NCI-H82 treated with DMSO at 0.1 percent for 48 hours (cell line): ENCODE data around the gene CCDC9.
A peak's percentile ranks its signal among the peaks of the same experiment; 100 is the strongest.
"Not testable (repeated sequence)": the region's sequence is repeated elsewhere in the genome, so short reads cannot be mapped to it uniquely, and the experiment has no call there.

Experiments used
- DNase-seq: peaks from one replicate; lab custom pipeline; 2025; ENCODE audit not compliant: unreplicated experiment; lab: John Stamatoyannopoulos, UW

CCDC9 gene

GRCh38 chr19:47258895-47259555 lies 2.7 kb downstream of the CCDC9 start:
- DNase-seq, result no peak

GRCh38 chr19:47260476-47260875 lies 4.2 kb downstream of the CCDC9 start:
- DNase-seq, result no peak

GRCh38 chr19:47261946-47262793 lies 5.8 kb downstream of the CCDC9 start:
- not testable (repeated sequence) for DNase-seq

GRCh38 chr19:47264629-47265028 lies 8.3 kb downstream of the CCDC9 start:
- no peak for DNase-seq

GRCh38 chr19:47266401-47266941 lies 10.1 kb downstream of the CCDC9 start:
- no peak for DNase-seq

GRCh38 chr19:47267350-47267759 lies 11.0 kb downstream of the CCDC9 start:
- DNase-seq, result no peak

GRCh38 chr19:47268028-47268427 lies 11.7 kb downstream of the CCDC9 start:
- DNase-seq, result no peak

GRCh38 chr19:47269596-47269995 lies 13.3 kb downstream of the CCDC9 start:
- DNase-seq, result no peak

GRCh38 chr19:47270408-47270807 lies 14.1 kb downstream of the CCDC9 start:
- no peak for DNase-seq

GRCh38 chr19:47271949-47272348 lies 15.6 kb downstream of the CCDC9 start:
- no peak for DNase-seq

GRCh38 chr19:47272448-47273312 lies 16.4 kb downstream of the CCDC9 start:
- DNase-seq, result peak; percentile 91

GRCh38 chr19:47273313-47274070 lies 17.2 kb downstream of the CCDC9 start:
- peak; percentile 91 for DNase-seq

GRCh38 chr19:47274071-47274890 lies 18.0 kb downstream of the CCDC9 start, which contains the start of gene INAFM1:
Gene INAFM1 (plus strand): TSS chr19:47274885. CDS start chr19:47274920, 35 bp downstream.
- peak; percentile 84 for DNase-seq

- no peak for DNase-seq
These were observed 18.8 kb downstream of the CCDC9 start for GRCh38 chr19:47274891-47275761.

GRCh38 chr19:47275791-47276461 lies 19.6 kb downstream of the CCDC9 start:
- no peak for DNase-seq

- DNase-seq, result not testable (repeated sequence)
These were observed 20.2 kb downstream of the CCDC9 start for GRCh38 chr19:47276513-47276912.

- no peak for DNase-seq
These were observed 24.0 kb downstream of the CCDC9 start for GRCh38 chr19:47280183-47280797.
